GM04503 (cell line): ENCODE results near the gene BPIFB6.

Source experiments
- DNase-seq: peaks from one replicate; pipeline ENCODE4 v3.0.0-alpha.2; 2012; ENCODE audit warnings: low read depth

The BPIFB6 gene

DNA sequence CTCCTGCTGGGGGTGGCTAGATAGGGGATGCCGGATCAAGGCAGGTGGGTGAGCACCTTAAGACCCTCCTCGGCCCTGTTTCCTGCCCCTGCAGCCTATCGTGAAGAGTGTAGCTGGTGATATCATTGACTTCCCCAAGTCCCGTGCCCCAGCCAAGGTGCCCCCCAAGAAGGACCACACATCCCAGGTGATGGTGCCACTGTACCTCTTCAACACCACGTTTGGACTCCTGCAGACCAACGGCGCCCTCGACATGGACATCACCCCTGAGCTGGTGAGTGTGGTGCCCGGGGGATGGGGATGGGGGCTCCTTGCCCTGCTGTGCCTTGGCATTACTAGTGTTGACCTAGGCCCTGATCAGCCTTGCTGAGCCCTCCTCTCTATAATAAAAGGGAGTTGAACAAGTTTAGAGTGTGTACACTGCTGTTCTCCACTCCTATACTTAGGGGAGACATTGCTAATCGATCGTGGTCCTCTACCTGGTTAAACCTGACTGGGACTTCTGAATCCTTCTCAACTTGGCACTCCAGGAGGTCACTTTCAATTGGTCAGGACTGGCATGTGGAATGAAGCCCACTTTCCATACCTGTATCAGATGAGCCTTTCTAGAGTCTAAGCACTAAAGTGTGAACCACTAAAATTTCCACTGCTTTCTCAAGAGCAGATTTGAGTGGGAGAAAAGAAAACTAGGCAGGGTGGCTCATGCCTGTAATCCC, 33.3 kb downstream of the BPIFB6 start:
- no peak for DNase-seq

DNA sequence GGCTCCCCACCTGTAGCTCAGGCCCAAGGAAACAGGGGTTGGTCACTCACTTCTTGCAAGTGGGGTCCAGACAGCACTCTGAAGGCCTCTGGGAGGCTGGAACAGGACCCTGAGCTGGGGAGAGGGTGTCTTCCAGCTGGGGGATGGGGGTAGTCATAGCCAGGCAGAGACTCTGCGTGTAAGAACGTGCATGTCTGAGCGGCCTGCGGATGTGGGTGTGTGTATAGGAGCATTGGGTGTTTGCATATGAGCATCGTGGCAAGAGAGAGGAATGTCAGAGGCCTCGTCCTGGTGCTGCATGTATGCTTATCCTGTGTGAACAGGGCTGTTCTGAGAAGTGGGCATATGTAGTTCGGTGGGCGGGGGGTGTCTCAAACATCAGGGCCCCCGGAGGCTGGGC, 34.3 kb downstream of the BPIFB6 start:
- DNase-seq: no peak

DNA sequence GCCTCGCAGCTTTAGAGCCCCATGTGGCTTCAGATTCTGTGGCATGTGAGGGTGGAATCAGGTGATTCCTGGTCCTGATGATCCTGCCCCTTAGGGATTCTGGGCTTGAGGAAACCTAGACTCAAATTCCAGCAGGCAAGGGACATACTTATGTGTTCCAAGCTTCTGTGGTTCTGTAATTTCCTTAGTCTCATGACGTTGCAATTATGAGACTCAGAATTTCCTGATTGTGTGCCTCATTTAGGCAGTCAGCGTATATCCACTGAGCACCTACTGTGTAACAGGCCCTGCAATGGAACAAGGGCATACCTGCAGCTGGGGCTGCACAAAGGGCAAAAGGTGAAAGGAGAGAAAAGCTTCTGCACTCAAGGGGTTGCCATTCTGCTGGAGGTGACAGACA, 36.4 kb downstream of the BPIFB6 start:
- no peak for DNase-seq

DNA sequence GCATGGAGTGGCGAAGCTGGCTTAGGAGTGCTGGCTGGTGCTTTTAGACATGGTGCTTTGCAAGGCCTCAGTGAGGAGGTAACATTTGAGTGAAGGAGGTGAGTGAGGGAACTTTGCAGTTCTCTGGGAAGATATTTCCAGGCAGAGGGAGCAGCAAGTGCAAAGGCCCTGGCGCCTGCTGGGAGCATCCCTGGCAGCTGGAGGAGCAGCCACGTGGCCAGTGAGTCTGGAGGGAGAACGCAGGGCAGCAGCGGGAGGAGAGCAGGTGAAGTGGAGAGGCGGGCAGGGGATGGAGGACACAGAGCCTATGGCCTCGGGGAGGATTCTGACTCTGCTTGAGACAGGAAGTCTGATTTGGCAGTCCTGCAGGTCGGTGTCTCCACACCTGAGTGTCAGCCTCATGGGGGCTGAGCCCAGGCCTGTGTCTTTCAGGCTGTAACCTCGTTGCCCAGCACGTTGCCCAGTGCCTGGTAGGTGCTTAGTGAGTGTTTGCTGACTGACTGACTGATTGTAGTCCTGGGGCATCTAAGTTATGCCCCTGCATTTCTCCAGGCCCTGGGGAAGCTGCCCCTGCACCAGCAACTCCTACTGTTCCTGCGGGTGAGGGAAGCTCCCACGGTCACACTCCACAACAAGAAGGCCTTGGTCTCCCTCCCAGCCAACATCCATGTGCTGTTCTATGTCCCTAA, 36.9 kb downstream of the BPIFB6 start:
- DNase-seq: no peak

DNA sequence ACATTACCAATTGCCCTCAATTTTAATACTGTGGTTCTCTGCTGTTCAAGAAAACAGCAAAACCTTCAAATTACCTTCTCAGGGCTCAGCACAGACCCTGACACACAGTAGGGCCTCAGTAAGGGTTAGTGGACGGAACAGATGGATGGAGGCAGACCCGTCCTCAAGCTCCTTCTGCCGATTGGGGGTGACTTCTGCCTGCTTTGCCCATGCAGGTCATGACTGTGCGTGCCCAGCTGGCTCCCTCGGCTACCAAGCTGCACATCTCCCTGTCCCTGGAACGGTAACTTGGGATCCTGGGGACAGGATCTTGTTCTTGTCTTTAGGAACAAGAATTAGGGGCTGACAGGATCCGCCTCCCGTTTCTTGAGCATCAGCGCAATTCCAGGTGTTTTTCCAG, 38.2 kb downstream of the BPIFB6 start:
- no peak for DNase-seq

DNA sequence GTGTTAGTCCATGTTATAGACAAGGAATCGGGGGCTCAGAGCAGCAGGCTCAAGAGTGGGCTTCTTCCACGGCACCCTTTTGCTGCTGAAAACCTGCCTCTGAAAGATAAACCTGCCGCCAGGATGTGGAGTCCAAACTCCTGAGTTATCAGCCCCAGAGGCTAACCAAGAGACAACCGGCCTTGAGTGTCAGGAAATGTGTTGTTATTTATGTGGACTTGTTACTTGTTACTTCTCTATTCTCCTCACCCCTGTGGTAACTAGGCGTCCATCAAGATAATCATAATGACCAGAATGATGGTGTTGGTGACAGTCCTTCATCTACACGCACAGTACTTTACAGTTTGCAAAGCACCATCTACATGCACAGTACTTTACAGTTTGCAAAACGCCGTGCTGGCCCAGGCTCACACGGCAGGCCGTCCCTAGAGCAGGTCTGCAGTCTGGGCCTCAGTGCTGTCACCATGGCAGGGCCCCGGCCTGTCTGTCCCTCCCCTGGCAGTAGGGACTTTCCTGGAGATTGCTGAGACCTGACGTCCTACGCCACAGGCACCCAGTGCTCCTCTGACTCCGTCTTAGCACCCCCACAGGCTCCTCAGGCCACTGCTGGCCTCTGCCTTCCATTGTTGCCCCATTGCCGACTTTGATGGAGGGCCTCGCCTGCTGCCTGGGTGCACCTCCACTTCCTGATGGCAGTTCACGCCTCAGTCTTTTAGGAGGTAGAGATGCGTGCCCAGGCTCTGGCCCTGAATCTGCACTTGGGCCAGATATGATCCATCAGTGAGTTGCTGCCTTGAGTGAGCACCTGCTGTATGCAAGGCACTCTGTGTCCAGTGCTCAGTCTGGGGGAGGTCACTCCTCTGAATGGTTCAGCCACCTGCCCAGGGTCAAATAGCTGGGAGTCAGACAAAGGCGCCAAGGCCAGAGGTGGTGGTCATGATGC, 38.9 kb downstream of the BPIFB6 start:
- DNase-seq: no peak

DNA sequence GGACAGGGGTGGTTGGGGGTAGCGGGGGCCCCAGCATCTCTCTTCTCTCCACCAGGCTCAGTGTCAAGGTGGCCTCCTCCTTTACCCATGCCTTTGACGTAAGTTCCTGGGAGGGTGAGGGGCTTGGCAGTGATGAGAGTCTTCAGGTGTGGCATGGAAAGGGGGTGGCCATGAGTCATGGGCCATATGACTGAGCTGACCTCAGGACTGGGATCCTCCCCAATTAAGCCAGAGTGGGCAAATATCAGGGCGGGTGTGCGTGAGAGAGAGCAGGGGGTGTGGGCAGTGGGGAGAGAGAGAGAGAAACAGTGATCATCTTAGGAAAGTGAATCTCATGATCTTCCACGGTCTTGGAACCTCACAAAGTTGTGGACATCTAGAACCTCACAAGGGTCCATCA, 39.8 kb downstream of the BPIFB6 start:
- no peak for DNase-seq

DNA sequence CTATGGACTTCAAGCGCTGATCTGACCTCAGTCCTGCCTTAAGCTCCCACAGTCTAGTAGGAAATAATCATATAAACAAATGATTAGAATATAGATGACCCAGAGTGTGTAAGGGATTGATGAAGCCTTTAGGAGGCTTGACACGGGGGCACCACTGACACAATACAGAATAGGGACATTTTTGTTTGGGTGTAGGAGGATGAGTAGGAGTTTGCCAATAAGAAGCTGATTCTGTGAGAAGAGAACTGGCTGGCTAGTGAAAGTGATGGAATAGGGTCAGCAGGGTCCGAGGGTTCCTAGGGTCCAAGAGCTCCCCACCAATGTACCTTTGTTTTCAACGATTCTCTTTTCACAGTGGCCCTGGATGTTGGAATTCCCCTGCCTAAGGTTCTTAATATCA, 40.9 kb downstream of the BPIFB6 start:
- no peak for DNase-seq

DNA sequence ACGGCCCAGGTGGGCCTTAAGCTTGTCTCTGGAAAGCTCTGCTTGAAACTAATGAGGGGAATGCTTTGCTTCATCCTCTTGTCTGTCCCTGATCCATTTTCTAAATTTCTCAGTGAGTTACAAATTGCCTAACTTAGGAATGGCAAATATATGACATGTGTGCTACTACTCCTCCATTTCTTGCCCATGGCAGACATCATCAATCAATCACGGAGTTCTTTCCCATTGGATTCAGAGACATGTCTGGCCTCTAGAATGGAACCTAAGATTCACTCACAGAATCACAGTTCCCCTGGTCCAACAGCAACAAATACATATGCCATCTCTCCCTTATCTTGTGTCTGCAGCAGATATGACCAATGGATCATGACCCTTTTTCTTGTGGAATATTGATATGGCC, 41.4 kb downstream of the BPIFB6 start:
- DNase-seq: no peak

DNA sequence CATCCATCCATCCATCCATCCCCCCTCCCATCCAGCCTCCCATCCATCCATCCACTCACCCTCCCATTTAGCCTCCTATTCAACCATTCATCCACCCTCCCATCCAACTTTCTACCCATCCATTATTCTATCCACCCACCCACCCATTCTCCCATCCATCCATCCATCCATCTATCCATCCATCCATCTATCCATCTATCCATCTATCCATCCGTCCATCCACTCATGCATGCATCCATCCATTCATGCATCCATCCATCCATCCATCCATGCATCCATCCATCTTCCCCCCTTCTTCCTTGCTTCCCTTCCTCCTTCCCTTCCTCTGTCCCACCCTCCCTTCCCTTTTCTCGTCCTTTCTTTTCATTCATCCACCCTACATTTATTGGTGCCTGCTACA, 43.2 kb downstream of the BPIFB6 start:
- DNase-seq: no peak

DNA sequence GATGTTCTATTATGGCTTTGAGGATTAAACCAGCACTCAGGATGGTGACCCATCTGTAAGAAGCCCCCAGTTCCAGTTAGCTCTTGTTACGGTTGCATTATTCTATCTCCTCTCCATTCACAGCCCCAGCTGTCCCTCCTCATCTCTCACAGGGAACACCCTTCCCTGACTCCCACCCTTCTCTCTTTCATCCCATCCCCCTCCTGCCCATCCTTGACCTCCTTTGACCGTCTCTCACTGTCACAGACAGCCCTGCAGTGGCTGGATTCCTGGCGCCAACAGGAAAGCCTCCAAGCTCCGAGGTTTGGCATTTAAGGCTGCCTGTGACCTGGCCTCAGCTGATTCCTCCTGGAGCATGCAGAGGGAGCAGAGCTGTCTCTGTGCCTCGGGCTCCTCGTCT, 43.8 kb downstream of the BPIFB6 start:
- no peak for DNase-seq

DNA sequence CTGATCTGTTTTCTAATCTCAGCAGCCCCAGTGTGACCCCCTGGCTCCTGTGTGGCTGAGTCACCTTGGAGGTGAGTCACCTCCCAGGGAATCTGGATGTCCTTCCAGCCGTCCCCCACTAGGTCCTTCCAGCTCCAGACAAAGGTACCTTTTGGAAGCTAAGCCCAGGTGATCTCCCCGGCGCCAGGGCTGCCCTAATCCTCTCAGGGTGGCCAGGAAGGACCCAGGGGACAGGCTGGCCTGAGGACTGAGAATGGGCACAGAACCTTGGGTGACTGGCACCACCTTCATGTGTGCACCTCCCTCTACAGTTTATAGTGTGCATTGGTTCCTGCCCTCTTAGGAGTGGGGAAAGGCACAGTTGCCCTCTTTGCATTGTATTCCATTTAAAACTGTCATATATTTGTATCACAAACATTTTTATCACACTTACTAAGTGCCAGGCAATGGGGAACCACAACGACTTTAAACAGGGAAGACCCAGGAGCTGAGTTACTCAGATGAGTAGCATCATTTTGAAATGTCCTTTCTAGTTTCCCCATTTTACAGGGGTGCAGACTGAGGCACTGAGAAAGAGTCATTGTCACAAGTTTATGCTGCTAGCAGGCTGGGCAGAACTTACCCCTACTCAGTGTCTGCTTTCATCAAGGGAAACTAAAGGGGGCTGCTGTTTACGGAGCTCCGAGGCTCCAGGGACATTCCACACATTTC, 45.4 kb downstream of the BPIFB6 start:
- DNase-seq: no peak

DNA sequence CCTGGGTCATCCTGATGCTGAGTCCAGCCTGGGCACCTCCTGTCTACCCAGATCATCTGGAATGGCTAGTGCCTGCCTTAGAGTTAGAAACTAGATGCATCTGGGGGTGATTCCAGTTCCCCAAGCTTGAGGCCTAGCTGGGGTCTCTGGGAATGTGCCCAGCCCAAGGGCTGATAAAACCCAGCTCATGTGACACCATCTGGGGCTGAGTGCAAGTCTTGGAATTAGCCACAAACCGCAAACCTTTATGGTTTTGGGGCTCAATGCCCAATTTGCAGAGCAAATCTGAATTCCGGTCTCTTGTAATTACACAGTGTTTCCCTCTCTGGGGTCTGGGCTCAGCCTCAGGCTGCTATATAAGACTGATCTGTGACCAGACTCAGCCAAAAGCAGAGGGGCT, 47.8 kb downstream of the BPIFB6 start, which contains the start of gene BPIFB4:
BPIFB4 (plus strand) TSS at position 385 of the 400 bp plus-strand sequence. CDS start 1,884 bp downstream, outside the sequence.
- DNase-seq: no peak

DNA sequence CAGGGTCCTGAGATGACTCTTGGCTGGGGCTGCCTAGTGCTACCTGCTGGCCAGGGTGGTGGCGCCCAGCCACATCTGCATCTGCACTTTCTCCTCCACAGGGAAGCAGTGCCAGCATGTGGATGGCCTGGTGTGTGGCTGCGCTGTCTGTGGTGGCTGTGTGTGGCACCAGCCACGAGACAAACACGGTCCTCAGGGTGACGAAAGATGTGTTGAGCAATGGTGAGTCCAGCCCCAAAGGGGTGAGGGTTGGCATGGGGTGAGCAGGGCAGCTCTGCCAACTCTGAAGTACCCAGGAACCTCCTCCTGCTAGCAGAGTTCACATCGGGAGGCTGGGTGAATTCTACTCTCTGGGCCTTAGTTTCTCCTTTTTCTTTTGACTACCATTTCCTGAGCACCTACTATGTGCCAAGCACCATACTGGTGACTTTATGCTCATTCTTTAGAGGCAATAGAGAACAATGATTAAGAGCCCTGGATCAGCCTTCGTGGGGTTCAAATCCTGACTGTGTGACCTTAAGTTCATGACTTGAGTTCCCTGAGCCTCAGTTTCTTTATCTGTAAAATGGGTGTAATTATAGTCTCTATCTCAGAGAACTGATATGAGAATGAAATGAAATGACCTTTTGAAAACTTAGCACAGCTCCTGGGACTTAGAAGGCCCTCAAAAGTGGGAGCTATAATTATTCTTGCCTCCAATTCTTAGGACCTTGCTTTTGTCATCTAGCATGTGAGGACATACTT, 50.1 kb downstream of the BPIFB6 start:
- DNase-seq: no peak

DNA sequence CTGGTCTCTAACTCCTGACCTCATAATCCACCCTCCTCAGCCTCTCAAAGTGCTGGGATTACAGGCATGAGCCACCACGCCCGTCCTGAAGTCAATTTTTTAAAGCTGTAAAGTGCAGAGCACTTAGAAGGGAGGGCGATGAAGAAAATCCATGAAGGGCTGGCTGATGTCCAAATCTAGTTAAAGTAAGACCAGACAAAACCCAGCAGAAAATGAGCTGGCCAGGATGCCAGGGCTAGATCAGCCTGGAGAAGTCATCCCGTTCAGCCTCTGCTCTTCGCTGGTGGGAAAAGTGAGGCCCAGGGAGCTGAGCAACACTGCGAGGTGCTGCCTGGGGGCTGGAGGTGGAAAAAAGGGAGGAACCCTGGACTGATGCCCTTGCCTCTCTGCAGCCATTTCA, 51.1 kb downstream of the BPIFB6 start:
- DNase-seq: no peak

DNA sequence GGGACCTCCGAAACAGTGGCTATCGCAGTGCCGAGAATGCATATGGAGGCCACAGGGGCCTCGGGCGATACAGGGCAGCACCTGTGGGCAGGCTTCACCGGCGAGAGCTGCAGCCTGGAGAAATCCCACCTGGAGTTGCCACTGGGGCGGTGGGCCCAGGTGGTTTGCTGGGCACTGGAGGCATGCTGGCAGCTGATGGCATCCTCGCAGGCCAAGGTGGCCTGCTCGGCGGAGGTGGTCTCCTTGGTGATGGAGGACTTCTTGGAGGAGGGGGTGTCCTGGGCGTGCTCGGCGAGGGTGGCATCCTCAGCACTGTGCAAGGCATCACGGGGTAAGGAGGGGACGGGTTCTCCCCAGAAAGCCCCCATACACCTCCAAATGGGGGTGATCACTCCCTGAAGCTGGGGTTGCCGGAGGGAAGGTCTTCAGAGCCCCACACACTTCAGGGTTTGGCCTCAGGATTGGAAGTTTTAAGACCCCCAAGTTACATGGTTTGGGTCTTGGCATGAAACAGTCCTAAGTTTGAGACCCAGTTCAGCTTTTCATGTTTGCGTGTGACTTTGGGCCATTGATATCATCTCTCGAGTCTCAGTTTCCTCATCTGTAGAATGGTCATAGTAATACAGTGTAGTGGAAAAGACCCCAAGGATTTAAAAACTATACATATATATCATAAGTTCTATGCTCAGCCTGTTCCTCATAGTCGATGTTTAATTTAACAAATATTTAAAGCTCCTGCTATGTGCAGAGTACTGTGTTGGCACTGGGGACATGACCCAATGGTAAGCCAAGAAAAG, 52.3 kb downstream of the BPIFB6 start:
- no peak for DNase-seq

DNA sequence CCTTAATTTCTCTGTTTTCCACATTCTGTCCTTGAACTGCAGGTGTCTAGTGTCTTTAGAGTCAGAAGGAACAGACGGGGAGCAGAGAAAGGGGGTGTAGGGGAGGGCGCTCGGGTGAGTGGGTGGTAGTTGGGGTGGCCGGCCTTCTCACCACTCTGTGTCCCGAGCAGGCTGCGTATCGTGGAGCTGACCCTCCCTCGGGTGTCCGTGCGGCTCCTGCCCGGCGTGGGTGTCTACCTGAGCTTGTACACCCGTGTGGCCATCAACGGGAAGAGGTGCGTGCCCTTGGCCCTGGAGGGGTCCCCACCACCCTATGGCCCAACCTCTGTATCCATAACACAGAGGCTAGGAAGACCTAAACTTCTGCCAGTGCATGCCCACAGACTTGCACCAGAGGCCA, 53.3 kb downstream of the BPIFB6 start:
- DNase-seq: no peak

DNA sequence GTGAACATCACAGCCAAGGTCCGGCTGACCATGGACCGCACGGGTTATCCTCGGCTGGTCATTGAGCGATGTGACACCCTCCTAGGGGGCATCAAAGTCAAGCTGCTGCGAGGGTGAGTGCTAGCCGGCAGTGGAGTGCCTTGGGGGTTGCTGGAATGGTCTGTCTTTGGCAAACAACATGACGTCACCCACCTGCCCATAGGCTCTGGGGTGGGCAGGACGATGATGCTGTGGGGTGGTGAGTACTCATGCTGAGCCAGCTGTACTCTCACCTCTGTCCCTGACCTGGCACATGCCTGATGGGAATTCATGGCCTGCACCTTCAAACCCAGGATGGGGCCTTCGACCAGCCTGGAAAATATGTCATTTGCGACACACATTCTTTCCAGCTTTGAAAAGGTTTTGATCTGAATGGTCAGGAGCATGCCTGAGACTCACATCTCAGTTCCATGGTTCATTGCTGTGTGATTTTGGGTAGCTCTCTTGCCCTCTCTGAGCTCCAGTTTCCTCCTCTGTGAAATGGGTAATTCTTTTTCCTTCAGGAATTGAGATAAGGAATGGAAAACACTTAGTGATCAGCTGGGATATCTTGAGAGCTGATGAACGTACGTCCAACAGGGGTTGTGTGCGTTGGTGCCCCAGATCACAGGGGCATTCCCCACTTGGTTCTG, 54.7 kb downstream of the BPIFB6 start:
- DNase-seq: no peak

DNA sequence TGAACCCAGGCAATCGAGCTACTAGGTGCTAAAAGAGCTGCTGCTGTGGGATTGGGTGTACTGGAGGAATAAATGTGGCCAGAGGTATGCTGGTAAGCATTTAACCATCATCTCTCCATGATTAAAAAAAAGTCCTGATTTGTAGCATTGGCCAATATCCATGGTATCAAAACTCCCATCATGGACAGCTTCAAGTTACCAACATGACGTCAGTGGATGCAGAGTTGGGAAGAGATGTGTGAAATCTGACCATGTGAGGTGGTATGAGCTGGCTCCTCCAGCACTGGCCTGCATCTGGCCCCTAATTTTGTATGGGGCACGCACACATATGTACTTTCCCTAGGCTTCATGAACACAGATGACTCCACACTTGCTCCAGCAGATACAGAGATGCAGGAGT, 59.7 kb downstream of the BPIFB6 start:
- no peak for DNase-seq

DNA sequence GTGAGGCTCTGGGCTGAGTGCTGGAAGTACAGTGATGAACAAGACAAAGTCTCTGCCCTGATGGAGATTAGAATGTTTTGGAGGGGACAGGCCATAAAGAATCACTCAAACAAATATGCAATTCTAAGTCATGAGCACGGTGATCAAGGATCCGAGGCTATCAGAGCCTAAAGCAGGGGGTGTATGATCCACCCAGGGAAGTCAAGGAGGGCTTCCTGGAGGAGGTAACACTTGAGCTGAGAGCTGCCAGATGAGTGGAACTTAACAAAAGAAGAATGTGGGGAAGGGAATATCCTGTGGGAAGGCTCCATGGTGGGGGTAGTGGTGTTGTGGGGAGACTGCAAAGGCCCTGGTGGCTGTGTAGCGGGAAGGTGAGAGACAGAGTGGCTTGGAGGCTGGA, 60.2 kb downstream of the BPIFB6 start:
- DNase-seq: no peak
